GM20000 (cell line): ENCODE measurements around the gene SHOC2.

ENCODE experiments used
- DNase-seq: peaks from one replicate; pipeline ENCODE4 v3.0.0; 2012; ENCODE audit warnings: low spot score
- CTCF ChIP-seq: IDR thresholded peaks from 2 replicates; pipeline ENCODE4 v1.5.1; 2012; ENCODE audit warnings: mild to moderate bottlenecking, control low read depth; ENCODE audit errors: extremely low read depth, missing control alignments

SHOC2 gene

GRCh38 chr10:110876000-110876399, 43.4 kb upstream of the SHOC2 start:
- TF ChIP-seq CTCF, result no peak
- no peak for DNase-seq

GRCh38 chr10:110876788-110877187, 42.6 kb upstream of the SHOC2 start:
- no peak for DNase-seq
- no peak for TF ChIP-seq CTCF

GRCh38 chr10:110880012-110880411, 39.4 kb upstream of the SHOC2 start:
- TF ChIP-seq CTCF, result no peak
- no peak for DNase-seq

- no peak for DNase-seq
- no peak for TF ChIP-seq CTCF
These were observed 38.2 kb upstream of the SHOC2 start for GRCh38 chr10:110881247-110881646.

- no peak for TF ChIP-seq CTCF
- no peak for DNase-seq
These were observed 37.5 kb upstream of the SHOC2 start for GRCh38 chr10:110881905-110882304.

GRCh38 chr10:110883924-110884323, 35.5 kb upstream of the SHOC2 start:
- no peak for TF ChIP-seq CTCF
- no peak for DNase-seq

GRCh38 chr10:110885932-110886674, 33.3 kb upstream of the SHOC2 start:
- no peak for TF ChIP-seq CTCF
- no peak for DNase-seq
